ENCODE data around the gene DDX20.

- TF ChIP-seq POLR2A (IDR thresholded peaks at IDR 0.05): no peak
- no peak for TF ChIP-seq POLR2AphosphoS5 (IDR thresholded peaks at IDR 0.05)
These were observed 46.4 kb downstream of the DDX20 start for GRCh38 chr1:111802110-111802509.
